CD4-positive, alpha-beta T cell treated with Interleukin-2 at 100 ng/mL for 4 hours (primary cell): ENCODE measurements around the gene ARMC9.

Experiments
- DNase-seq: peaks from one replicate; pipeline ENCODE4 v3.0.0-alpha.2; 2020; ENCODE audit warnings: low spot score

The ARMC9 gene

DNA sequence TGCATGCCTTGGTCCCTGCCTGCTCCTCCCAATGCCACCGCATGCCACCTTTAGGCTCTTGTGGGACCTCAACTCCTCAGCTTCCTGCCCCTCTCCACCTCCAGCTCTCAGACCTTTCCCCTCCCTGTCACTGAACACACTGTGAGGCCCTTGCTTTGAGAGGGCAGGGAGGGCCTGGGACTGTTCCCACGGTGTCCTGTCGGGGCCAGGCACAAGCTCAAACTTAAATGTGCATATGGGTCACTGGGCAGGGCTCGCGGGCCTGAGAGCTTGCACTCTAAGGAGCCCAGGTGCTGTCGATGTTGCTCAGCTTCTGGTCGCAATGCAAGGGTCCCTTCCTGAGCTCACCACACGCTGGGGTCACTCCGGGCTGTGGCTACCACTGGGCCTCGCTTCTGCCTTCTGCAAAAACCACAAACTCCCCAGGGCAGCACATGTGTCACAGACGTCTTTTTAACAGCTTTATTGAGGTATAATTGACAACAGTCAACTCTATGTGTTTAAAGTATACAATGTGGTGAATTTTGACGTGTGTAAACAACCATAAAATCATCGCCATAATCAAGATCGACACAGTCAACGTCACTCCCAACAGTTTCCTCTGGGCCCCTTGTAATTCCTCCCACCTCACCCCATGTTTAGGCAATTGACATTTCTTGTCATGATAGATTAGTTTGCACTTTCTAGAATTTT is 185.1 kb downstream of the ARMC9 start:
- DNase-seq = no peak

DNA sequence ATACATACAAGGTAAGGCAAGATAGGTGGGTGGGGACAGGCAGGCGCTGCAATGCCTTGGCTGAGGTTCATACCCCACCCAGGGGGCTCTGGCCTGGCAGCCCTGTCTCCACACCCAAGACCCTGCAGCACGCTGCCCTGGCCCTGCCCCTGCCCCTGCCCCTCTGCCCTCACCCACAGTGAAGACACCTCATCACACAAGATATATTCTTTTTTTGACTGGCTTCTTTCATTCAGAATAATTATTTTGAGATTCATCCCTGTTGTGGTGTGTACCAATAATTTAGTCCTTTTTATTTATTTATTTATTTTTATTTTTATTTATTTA is 185.6 kb downstream of the ARMC9 start:
- DNase-seq = no peak

DNA sequence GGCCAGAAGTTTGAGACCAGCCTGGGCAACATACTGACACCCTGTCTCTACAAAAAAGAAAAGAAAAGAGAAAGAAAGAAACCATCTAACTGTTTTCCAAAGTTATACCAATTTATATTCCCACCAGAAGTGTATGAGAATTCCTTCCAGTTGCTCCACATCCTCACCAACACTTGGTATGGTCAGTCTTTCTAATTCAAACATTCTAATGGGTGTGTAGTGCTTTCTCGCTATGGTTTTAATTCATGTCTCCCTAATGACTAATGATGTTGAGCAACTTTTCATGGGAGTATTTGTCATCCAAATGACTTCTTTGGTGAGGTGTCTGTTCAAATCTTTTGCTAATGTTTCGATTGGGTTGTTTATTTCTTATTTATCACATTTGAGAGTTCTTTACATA is 186.5 kb downstream of the ARMC9 start:
- no peak for DNase-seq

DNA sequence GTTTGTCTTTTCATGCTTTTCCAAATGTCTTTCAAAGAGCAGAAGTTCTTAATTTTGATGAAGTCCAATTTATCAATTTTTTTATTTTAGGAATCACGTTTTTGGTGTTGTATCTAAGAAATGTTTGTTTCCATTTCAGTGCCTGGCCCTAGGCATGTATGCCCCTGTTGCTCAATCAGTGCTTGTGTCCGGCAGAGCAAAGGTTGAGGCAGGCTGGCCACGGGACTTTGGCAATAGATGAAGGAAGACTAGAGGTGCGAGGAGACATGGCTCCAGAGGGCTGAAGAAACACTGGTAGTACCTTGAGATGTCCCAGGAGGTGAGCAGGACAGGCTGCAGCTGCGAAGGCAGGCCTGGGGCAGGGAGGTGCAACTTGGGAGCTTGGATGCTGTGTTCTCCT is 187.0 kb downstream of the ARMC9 start:
- no peak for DNase-seq

DNA sequence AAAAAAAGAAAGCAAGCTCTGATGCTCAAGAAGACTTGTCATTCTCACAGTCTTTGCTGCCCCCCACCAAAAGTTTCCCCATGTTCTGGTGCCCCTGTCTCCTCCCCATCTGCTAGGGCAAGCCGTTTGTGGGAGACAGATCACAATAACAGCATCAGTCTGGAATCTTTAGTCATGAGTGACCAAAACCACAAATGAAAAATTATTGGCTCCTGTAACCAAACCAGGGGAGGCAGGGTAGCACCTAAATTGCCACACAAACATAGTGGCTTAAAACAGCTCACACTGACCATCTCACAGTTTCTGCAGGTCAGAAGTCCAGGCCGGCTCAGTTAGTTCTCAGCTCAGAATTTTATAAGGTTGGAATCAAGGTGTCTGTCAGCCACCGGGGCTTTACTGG is 188.0 kb downstream of the ARMC9 start:
- DNase-seq = no peak

DNA sequence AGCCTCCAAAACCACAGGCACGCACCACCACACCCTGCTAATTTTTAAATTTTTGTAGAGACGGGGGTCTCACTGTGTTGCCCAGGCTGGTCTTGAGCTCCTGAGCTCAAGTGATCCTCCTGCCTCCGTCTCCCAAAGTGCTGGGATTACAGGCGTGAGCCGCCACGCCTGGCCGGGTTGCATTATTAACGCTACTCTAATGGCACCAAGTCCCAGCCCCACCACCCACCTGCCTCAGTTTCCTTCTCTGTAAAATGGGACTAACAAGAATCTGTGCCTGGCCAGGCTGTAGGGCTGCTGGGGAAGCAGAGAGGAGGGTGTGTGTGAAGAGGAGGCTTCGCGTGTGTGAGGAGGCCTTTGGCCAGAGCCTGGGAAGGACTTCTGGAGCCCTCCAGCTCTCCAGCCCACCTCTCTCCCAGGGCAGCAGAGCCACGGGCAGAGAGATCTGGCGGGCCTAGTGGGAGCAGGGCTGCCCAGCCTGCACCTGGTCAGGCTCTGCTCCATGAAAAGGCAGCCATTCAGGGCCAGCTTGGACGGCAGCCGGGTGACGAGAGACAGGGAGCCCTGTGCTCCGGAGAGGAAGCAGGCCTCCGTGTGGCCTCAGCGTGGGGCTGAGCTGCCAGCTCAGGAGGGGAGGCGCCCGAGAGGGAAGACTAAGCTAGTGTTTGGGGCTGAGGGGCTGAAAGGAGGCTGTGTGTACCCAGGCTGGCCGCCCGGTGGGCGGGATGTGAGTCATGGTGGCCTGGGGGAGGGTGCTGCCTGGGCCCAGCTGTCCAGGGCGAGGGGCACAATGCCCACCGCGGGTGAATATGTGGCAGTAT is 189.7 kb downstream of the ARMC9 start:
- no peak for DNase-seq

DNA sequence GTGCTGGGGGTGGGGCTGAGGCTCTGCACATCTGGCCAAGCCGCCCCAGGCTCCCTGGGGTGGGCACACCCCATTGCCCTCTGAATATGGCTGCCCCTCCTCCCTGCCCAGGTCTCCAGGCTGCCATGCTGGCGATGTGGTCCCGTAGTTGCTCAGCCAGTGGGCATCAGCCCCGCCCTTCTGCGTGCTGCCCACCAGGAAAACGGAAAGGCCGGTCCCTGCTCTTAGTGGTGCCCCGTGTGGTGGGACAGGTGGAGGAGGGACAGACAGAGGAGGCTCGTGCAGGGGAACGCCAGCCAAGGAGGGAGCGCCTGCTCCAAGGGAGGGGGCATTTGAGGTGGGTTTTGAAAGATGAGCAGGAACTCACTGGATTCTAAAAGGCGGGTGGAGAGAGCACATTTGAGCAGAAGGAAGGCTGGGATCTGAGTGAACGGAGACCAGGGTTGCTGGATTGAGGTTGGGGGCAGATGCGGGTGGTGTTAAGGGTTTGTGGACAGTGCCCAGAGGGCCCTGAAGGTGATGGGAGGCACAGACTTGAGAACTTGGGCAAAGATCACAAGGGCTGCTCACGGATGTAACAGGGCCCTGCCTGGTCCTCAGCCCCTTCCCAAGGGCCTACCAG is 190.4 kb downstream of the ARMC9 start:
- DNase-seq = no peak

DNA sequence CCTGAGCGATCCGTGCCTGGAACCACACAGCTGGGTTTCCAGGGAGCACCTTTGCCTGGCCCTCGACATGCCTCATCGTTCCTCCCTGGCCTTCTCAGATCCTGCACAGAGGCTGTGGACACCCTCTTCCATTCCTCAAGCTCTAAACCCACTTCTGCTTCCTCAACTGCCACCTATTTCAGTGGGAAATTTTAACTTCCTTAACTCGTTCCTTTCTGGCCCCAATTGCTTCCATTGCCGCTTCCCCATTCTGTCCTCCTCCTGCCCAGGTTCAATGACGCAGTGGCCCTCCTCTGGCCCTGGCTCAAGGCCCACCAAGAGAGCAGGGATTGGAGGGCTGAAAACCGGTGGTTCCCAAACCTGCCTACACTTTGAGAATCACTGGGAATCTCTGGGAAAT is 192.2 kb downstream of the ARMC9 start:
- DNase-seq = no peak

DNA sequence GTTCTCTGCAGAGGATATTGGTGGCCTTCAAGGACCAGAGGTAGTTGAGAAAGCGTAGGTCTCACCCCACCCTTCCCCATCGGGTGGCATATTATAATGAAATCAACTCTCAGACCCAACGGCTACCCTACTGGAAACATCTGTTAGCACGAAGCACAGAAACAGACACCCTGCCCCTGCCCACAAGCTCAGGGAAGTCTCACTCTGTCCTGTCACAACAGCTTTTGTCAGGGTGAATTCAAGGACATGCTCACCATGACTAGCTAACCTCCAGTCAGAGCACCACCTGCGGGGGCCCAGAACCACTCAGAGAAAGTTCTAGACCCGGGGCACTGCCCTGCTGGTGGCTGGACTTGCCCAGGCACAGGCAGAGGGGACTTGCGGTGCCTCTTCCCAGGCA is 193.6 kb downstream of the ARMC9 start:
- DNase-seq = no peak

DNA sequence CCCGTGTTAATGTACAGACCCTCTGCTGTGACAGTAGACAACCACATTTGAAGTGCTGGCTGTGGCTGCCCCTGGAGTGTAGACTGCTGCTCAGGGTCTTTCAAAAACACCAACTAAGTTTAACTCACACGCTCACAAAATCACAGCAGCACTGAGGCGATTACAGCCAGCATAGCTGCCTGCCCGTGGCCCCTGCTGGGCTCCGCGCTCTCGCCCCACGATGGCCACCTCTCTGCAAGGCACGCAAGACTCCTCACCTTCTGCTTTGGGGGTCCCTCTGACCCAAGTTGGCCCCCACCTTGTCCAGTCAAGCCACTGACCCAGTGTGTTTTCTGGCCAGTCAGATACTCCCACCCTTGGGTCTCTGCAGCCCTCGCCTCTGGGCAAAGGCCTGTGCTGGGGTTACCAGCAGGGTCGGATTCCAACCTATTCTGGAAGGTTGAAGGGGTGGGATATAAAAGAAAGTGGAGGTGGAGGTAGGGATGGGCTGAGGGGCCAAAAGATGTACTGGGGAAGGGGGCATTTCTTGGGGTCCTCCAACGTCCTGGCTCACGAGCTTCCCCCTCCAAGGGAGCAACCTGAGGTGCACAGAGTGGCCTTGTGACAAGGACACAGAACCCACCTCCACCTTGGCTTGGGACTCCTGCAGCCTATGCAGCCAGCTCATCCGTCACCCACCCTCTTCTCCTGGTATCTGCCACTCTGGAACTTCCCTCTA is 194.2 kb downstream of the ARMC9 start:
- DNase-seq = no peak

DNA sequence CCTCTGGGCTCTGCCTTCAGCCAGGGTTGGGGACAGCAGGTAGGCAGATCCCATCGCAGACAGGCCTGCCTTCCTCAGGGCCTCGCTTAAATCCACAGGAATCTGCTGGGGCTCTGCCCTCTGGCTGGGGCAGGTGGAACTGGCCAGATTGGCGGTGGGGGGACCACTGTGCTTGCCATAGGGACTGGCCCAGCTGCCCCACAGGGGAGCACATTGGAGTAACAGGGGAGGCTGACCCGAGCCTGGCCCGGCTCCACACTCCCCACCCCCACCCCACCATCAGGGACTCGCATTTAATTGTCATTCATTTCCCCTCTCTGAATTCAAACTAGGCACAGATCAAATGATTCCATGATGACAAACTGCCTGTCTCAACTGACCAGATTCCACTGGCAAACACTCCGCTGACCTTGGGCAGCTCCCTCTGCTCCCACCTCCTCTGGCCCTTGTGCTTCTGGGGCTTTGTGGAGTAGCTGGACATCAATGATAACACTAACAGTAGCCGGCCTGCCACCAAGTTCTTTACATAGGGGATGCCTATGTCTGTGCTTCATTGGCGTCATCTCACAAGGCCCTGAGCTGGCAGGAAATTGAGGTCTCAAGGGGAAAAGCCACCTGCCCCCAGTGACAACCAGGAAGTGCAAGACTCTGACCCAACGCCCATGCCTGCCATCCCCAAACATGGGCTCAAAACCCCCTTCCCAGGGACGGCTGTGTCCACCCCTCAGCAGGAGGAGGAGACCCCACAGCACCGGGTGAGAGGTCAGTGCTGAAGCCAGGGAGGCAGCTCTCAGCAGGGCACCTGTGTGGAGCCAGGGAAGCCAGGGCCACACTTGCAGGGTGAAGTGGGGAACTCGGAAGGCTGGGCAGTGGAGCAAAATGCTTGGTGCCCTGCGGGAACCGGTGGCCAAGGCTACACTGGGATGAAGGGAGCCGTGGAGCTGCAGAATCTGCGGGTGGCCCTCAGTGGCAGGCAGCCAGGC is 195.0 kb downstream of the ARMC9 start:
- peak; percentile 24 for DNase-seq

DNA sequence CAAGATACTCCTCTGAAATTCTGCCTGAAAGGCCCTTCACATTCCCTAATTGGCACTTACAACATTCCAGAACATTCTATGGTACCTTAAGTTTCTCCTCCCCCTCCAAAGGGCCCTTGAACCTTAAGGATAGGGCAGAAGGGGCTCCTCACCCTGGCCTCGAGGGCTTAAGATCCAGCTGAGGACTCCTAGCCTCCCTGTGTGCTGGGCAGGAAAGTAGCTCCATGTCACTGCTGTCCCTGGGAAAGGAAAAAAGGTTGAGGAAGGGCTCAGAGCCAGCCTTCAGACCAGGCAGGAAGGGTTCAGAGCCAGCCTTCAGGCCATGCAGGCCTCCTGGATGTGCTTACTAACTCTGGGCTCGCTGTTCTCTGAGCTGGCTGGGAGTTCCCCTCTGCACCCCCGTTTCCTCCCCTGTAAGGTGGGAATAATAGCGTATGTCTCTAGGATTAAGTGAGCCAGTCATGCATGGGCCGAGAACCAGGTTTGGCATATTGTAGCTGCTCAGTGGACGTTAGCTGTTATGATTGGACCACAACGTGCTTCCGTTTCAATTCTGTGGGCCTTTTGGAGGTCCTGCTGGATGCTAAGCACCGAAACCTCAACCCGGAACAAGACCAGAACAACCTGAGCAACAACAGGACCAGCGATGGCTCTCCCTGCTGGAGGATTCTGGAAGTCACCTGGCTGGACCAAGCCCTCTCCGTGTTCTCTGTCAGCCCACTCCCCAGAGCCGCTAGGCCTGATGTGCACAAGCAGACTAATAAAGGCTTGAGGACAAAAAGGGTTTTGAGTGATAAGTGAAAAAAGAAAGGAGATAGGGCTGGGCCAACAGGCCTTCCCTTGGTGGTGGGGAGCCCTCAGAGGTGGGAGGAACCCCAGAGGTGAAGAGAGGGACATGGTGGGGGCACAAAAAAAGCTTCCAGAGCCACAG is 196.0 kb downstream of the ARMC9 start:
- no peak for DNase-seq

DNA sequence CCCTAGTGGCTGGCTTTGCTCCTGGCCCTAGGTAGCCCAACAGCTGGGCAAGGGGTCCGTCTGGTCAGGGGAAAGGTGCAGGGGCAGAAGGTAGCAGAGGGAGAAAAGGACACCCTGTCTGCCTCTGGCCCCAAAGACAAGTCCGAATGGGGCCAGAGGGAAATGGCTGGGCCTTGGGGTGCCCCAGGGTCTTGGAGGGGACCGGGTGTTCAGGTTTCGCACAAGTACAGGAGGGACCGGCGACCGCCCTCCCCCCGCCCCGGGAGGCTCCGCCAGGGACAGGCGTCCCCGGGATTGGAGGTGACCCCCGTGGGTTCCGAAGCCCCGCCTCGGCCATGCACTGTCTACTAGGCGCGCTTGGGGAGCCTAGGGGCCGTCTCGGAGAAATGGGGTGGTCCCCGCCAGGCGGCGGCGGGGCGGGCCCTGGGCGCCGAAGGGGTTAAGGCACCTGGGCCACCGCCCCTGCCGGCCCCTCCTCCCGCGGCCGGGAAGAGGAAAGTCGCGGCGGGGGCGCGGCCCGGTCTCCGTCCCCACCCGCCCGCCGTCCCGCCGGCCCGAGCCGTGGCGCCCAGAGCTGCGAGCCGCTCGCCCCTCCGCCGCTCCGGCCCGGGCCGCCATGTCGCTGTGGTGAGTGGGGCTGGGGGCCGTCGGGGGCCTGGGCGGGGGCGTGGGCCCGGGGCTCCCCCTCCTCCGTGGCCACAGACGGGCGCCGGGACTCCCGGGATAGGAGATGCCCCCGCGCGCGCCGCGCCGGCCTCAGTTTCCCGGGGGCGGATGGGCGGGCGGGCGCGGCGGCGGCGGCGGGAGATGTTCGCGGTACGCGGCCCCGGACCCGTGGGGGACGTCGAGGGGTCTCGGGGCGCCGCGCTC is 197.0 kb downstream of the ARMC9 start, which contains the start of gene B3GNT7:
B3GNT7 (plus strand) TSS at position 523 of the 870 bp plus-strand sequence; CDS start at position 617, 94 bp downstream.
- DNase-seq = no peak

DNA sequence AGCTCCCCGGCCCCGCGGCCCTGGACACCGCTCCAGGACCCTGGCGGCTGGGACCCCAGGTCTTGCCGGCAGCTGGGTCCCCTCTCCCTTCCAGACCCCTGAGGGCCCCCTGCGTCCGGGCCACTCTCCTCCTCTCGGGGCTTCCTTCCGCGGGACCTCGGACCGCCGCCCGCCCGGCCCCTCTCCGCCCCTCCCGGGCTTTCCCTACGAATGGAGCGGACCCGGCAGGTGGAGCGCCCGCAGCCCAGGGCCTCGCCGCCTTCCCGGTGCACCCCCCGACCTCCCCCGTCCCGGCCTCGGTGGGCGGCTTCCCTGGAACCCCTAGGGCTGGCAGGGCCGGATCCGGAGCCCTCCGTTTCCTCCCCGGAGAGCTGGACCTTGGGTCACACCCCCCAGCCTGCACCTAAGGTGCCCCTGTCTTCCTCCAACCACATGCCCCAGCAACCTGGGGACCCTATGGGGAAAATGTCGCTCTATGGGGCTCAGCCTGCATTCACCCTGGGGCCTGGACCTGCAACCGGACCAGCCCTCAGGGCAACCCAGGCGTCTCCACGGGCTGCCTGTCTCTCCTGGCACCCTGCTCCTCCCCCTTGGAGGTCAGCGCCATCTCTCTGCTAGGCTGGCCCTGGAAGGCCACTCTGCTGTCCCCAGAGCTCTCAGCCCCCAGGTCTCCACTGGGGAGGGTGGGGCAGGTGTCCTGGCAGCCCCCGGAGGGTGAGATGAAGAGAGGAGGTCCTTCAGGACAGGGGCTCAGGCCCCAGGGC is 197.8 kb downstream of the ARMC9 start:
- DNase-seq = no peak

DNA sequence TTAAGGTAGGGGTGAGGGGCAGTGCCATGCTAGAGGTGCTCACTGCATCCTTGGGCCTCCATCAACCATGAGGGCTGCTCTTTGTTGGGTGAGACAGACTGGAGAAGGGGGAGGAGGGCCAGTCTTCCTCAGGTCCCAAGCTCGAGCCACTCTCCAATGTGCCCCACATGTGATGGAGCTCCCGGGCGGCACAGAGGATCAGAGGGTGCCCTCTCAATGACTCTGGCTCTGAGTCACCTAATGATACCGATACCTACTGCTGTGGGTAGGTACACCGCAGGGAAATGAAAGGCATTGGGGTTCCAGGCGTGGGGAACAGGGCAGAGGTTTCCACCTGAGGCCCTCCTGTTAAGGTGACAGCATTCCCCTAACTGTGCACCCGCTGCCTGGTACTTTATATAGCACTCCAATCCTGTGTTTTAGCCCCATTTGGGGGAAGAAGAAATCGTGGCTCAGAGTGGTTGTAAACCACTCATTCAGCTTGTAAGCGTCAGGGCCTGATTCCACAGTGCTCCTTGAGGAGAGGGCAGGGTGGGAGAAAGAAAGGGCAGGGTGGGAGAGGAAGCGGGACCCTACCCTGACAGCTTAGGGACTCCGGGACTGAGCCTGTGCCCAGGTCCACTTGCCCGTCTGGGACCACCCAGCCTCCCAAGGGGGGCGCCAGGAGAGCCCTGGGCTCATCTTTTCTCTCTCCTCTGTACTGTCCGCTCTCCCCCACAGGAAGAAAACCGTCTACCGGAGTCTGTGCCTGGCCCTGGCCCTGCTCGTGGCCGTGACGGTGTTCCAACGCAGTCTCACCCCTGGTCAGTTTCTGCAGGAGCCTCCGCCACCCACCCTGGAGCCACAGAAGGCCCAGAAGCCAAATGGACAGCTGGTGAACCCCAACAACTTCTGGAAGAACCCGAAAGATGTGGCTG is 198.8 kb downstream of the ARMC9 start:
- no peak for DNase-seq

DNA sequence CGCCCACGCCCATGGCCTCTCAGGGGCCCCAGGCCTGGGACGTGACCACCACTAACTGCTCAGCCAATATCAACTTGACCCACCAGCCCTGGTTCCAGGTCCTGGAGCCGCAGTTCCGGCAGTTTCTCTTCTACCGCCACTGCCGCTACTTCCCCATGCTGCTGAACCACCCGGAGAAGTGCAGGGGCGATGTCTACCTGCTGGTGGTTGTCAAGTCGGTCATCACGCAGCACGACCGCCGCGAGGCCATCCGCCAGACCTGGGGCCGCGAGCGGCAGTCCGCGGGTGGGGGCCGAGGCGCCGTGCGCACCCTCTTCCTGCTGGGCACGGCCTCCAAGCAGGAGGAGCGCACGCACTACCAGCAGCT is 199.5 kb downstream of the ARMC9 start:
- no peak for DNase-seq

DNA sequence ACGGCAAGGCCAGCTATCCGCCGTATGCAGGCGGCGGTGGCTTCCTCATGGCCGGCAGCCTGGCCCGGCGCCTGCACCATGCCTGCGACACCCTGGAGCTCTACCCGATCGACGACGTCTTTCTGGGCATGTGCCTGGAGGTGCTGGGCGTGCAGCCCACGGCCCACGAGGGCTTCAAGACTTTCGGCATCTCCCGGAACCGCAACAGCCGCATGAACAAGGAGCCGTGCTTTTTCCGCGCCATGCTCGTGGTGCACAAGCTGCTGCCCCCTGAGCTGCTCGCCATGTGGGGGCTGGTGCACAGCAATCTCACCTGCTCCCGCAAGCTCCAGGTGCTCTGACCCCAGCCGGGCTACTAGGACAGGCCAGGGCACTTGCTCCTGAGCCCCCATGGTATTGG is 200.2 kb downstream of the ARMC9 start:
- DNase-seq = no peak
